T-helper 2 cell (primary cell): ENCODE results near the gene AAMDC.
A peak's percentile ranks its signal among the peaks of the same experiment; 100 is the strongest.
"Not testable (repeated sequence)": the region's sequence is repeated elsewhere in the genome, so short reads cannot be mapped to it uniquely, and the experiment has no call there.

Experiments
- DNase-seq, 5 experiments: peaks; one replicate each; pipeline versions ENCODE4 v3.0.0 to v3.0.0-alpha.2; 2012 to 2022

The AAMDC gene

DNA sequence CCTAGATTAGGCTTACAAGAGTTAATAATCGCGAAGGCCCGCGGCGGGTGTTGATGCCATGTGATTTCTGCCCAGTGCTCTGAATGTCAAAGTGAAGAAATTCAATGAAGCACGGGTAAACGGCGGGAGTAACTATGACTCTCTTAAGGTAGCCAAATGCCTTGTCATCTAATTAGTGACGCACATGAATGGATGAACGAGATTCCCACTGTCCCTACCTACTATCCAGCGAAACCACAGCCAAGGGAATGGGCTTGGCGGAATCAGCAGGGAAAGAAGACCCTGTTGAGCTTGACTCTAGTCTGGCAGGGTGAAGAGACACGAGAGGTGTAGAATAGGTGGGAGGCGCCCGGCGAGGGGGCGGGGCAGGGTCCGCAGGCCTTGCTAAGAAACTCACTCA lies 65.5 kb downstream of the AAMDC start:
- peak in 1 of 5 experiments; percentile 6 for DNase-seq

DNA sequence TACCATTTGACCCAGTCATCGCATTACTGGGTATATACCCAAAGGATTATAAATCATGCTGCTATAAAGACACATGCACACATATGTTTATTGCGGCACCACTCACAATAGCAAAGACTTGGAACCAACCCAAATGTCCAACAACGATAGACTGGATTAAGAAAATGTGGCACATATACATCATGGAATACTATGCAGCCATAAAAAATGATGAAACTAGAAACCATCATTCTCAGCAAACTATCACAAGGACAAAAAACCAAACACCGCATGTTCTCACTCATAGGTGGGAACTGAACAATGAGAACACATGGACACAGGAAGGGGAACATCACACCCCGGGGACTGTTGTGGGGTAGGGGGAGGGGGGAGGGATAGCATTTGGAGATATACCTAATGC lies 68.1 kb downstream of the AAMDC start:
- DNase-seq: not testable (repeated sequence)

DNA sequence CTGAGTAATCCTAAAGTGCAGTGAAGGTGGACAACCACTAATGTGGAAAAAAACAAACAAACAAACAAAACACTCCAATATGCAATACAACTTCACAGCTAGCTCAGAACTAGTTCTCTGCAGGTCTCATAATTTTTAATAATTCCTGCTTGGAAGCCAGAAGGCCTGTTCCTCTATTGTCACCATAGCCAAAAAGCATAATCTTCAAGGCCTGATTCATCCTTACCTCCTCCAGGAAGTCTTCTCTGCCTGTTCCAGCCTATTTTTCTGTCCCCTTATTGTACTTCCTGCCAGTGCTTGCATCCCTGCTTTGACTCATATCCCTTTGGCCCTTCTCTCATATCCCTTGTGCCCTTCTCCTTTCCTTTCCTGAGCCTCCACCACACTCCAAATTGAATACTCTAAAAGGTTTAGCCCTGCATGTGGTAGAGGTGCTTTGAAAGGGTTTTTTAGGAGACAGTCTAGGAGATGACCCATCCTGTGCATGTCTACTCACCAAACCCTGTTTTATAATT lies 69.2 kb downstream of the AAMDC start:
- not testable (repeated sequence) for DNase-seq

DNA sequence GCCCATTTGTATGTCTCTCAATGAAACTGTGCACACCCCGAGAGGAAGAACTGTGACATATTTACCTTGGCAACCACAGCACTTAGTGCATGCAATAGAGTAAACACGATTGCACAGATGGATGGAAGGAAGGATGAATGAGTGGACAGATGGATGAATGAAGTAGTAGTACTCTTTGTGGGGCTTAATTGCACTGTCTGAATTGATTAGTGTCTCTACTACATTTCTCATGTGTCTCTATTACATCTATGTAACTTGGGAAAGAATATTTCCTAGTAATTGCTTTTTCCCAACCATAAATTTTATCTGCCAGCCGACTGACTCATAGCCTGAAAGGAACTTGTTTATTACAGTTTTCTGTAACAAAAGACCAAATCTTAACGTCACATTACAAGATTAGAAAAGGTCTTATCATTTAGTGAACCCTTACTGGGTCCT lies 69.7 kb downstream of the AAMDC start:
- DNase-seq: not testable (repeated sequence)

DNA sequence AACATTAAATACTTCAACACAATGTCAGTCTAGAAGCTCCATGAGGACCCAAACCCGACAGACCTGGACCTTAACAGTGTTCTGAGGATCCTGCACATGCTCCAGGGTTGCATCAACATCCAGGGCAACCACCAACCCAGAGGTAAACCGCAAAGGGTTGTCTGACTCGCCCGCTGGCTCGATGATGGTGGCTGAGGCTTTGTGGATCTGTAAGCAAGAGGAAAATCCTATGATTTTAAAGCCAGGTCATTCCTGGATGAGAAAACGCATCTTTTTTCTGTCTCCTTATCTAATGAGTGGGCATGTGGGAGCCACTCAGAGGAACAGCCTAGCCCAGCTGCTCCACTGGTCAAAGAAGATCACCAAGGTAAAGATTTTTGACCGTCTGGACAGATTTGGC lies 70.3 kb downstream of the AAMDC start:
- DNase-seq: not testable (repeated sequence)

DNA sequence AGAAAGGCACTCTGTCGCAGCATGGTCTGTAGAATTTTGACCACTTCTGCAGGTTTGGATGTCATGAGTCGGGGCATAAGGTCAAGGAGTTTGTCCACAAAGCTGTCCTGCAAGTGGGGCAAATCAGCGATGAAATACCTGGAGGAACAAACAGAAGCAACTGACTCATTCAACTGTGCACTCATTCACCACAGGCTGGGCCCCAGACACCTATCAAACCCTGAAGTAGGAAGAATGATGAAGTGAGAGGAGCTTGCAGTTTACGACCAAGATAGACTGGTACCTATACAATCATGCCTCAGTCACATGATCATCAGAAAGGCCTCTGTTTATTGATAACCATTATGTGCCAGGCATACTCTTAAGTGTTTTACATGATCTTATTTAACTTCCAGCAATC lies 70.8 kb downstream of the AAMDC start:
- not testable (repeated sequence) for DNase-seq

DNA sequence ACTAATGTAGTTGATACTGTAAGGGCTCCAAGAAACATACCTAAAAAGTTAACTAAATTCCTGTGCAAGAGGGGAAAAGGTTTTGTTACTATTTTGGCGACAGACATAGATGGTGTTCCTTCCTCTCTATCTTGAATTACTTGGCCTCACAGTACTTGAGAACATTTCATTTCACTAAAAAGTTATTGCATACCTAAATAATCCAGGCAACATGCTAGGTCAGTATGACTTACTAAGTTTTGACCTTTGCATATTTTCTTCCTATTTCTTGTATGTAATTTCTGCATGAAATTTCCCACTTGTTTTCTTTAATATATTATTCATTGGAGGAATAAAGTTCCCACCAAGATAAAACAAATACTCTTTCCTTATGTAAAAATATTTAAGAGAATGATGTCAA lies 74.0 kb downstream of the AAMDC start:
- not testable (repeated sequence) for DNase-seq

DNA sequence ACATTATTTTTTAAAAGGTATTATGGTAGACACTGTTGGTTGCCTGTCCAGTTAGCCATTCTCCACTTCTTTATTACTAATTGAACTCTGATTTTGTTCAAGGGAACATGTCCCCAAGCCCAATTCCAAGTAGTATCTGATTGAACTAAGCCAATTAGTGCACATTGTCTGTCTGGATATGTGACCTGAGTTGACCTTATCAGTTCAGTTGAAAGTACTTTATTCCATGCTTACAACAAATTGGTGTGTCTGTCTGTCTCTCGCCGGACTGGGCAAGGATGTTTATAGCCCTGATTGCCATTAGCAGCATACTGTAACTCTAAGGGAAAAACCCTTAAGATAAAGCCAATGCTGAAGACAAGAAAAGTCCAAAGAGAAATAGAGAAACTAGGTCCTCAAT lies 87.9 kb downstream of the AAMDC start:
- DNase-seq: no peak

DNA sequence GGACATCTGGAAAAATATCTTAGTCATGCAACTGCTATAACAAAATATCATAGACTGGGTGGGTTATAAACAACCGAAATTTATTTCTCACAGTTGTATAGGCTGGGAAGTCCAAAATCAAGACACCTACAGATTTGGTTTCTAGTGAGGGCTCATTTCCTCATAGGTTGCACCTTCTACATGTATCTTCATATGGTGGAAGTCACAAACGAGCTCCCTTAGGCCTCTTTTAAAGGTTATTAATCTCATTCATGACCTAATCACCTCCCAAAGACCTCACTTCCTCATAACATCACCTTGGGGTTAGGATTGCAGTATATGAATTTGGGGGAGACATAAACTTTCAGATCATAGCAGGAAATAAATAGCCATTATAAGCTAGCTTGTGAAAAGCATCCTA lies 88.3 kb downstream of the AAMDC start:
- DNase-seq: no peak

DNA sequence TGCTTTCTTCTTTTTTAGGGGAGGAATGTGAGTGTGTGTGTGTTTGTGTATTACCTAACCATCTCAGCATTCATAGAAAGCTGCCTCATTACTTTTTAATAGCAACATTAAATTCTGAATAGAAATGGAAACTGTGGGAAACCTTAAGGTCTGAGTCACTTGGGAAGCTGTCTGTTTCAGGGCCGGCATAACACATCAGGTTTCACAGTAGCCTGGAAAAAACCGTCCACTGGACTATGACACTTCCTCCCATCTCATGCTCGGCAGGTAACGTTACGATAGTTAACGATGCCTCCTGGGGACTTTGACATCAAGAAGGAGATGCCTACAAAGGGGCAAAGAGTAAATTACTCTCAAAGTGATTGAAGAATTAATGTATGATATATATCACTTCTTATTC lies 89.9 kb downstream of the AAMDC start:
- DNase-seq: not testable (repeated sequence)

DNA sequence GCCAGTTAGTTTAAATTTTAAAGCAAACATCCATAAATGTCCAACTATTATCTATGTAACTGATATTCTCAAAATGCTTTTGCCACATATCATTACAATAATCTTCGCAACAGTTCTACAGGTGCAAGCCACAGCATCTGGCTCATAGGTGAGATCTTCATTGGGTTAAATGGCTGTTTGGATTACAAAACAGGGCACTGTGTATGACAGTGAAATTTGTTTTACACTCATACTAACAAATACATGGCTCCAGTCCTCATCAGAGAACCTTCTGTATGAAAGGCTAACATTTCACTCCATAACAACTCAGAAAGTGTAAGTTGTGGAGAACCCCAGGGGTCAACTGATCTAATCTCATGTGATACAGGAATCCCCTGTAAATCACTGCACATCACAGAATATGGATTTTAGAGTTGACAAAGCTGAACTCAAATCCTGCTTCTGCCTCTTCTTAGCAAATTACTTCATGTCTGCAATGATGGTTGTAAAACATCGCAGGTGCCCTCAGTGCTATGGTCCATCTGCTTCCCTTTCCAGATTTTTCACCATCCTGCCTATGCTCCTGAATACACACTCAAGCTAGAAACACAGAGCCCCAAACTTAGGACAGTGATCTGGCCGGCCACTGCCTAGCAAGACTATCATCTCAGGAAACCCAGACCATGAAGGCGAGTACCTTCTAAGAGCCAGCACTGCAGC lies 92.8 kb downstream of the AAMDC start:
- DNase-seq: not testable (repeated sequence)

DNA sequence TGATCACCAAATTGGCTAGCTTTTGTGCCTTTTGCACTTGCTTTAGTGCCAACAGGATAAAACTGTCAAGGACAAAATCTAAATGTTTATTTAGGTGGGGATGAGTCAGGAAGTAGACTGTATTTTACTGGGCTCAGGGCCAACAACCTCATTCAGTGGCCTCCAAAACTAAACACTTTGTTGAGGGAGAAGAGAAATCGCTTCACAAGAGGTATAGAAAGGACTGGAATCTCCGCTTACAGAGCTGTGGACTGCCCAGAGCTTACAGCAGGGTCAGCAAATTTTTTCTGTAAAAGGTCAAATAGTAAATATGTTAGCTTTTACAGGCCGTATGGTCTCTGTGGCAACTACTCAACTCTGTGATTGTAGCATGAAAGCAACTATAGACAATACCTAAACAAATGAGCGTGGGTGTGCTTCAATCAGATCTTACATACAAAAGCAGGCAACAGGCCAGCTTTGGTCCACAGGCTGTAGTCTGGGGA lies 93.4 kb downstream of the AAMDC start:
- not testable (repeated sequence) for DNase-seq

DNA sequence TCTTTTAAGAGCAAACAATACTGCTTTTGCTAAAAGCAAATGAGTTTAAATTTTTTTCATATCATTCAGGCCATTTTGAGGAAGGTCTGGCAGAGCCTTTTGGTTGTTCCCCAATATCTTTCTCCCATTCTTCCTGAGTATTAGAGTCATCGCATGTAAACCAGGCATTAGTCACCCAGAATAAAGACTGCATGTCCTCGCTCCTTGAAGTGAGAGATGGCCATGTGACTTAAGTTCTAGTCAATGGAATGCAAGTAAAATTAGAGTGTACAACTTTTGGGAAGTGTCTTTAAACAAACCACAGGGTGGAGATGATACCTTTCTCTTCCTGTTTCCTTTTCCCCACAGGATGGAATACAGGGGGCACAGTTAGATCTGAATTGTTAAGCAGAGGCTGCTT lies 96.8 kb downstream of the AAMDC start:
- not testable (repeated sequence) for DNase-seq
